ENCODE measurements around the gene OR4D1.
"Not testable (repeated sequence)": the region's sequence is repeated elsewhere in the genome, so short reads cannot be mapped to it uniquely, and the experiment has no call there.

The OR4D1 gene

DNA sequence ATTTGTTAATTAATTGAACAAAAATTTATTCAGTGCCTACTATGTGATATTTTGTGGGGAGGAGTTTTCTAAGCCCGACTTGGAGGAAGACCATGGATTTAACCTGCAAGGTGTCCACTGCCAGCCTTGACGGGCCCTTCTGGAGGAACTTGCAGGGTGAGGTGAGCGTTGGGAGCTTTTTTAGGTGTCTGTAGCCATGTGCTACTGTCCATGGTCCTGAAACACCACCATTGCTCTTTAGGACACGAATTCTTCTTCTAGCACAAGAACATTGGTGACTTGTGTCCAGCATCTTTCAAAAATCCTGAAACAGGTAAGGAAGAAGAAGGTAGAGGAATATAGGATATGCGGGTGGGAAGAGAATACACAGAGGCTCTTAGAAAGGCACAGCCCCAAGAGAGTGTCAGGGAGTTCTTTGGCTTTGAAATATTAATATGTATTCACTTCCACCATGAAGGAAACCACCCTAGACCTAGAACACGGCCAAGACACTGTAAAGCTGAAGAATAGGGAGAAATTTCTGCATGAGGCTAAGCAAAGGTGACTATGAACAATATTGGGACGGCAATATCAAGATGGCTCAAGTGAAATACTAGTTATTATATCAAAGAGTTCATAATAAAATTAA lies 27.9 kb upstream of the OR4D1 start:
- Histone ChIP-seq H3K36me3 (no peaks in the 10 kb centered on the region), H3K9me3 (ENCODE audit: severe bottlenecking) (no peaks in the 10 kb centered on the region), H3K4me3 (ENCODE audit: low read depth, low read length) (no peak overlapping the region), H3K27ac (no peak overlapping the region), H3K27me3 (ENCODE audit: insufficient read depth, low read depth, severe bottlenecking) (no peaks in the 10 kb centered on the region)
- no peak for DNase-seq
- TF ChIP-seq, protein P1, sequence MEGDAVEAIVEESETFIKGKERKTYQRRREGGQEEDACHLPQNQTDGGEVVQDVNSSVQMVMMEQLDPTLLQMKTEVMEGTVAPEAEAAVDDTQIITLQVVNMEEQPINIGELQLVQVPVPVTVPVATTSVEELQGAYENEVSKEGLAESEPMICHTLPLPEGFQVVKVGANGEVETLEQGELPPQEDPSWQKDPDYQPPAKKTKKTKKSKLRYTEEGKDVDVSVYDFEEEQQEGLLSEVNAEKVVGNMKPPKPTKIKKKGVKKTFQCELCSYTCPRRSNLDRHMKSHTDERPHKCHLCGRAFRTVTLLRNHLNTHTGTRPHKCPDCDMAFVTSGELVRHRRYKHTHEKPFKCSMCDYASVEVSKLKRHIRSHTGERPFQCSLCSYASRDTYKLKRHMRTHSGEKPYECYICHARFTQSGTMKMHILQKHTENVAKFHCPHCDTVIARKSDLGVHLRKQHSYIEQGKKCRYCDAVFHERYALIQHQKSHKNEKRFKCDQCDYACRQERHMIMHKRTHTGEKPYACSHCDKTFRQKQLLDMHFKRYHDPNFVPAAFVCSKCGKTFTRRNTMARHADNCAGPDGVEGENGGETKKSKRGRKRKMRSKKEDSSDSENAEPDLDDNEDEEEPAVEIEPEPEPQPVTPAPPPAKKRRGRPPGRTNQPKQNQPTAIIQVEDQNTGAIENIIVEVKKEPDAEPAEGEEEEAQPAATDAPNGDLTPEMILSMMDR (IDR thresholded peaks at IDR 0.05; ENCODE audit: low read depth, low read length), result no peak

DNA sequence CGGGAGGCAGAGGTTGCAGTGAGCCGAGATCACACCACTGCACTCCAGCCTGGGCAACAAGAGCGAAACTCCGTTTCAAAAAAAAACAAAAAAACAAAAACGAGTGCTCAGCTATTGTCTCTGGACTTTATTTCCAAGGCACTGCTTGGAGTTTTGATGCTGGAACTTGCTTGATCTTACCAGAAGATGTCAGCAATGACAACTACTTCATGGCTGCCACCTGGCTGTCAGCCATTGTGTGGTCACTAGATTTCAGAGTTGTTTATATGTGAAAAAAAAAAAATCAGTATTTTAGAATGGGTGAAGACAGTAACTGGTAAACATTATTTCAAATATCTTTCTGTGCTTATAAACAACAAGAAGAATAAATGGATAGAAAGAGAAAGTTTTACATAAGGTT lies 26.3 kb upstream of the OR4D1 start:
- peak; percentile 72 for DNase-seq
- TF ChIP-seq, protein P1 (IDR thresholded peaks at IDR 0.05; ENCODE audit: low read depth, low read length), result peak; percentile 80
- Histone ChIP-seq H3K27me3 (ENCODE audit: insufficient read depth, low read depth, severe bottlenecking) (no peaks in the 10 kb centered on the region), H3K9me3 (ENCODE audit: severe bottlenecking) (no peaks in the 10 kb centered on the region), H3K4me3 (ENCODE audit: low read depth, low read length) (no peak overlapping the region), H3K27ac (no peak overlapping the region), H3K36me3 (no peaks in the 10 kb centered on the region)

DNA sequence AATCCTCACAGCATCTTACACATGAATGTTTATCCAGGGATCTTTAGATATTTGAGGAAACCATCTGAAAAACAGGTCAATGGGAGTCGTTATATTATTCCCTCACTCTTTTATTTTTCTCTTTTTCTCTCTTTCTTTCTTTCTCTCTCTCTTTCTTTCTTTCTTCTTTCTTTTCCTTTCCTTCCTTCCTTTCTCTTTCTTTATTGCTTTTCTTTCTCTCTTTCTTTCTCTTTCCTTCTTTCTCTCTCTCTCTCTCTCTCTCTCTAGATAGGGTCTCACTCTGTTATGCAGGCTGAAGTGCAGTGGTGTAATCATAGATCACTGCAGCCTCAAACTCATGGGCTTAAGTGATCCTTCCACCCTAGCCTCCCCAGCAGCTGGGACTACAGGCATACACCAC lies 20.3 kb upstream of the OR4D1 start:
- TF ChIP-seq, protein P1 (IDR thresholded peaks at IDR 0.05; ENCODE audit: low read depth, low read length), result no peak
- Histone ChIP-seq H3K9me3 (ENCODE audit: severe bottlenecking) (no peaks in the 10 kb centered on the region), H3K36me3 (no peaks in the 10 kb centered on the region), H3K27me3 (ENCODE audit: insufficient read depth, low read depth, severe bottlenecking) (no peaks in the 10 kb centered on the region), H3K4me3 (ENCODE audit: low read depth, low read length) (no peak overlapping the region), H3K27ac (no peak overlapping the region)
- no peak for DNase-seq

DNA sequence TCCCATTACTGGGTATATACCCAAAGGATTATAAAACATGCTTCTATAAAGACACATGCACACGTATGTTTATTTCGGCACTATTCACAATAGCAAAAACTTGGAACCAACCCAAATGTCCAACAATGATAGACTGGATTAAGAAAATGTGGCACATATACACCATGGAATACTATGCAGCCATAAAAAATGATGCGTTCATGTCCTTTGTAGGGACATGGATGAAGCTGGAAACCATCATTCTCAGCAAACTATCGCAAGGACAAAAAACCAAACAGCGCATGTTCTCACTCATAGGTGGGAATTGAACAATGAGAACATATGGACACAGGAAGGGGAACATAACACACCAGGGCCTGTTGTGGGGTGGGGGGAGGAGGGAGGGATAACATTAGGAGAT lies 15.5 kb upstream of the OR4D1 start:
- H3K27me3 ChIP-seq (ENCODE audit: insufficient read depth, low read depth, severe bottlenecking); H3K9me3 ChIP-seq (ENCODE audit: severe bottlenecking); DNase-seq; H3K27ac ChIP-seq; H3K4me3 ChIP-seq (ENCODE audit: low read depth, low read length); H3K36me3 ChIP-seq: not testable (repeated sequence)

DNA sequence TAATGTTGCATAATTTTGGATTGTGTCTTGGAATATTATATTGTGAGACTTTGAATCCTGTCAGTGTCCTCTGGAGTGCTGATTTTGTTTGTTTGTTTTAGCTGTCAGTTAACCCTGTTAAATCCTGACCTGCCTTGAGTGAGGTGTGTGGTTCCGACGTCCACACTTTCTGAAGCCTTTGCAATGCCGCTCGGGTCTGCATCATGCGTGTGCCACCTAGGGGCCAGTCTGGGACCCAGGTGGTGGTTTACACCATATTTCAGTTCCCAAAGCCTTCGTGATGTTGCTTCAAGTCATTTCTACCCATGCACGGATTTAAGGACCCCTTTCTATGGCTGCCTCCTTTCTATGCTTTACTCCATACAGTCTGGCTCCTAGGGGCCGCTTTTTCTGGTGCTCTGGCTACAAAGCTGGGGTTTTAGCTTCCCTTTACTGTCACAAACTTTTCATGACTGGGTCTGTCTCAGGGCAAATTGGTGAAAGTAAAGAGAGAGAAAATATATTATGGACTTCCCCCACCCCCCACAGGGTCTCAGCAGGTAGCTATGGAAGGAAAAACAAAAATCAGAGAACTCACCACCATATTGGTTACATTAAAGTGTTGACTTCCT lies 11.4 kb upstream of the OR4D1 start:
- TF ChIP-seq, protein P1 (IDR thresholded peaks at IDR 0.05; ENCODE audit: low read depth, low read length), result peak; percentile 47
- Histone ChIP-seq H3K4me3 (ENCODE audit: low read depth, low read length) (no peak overlapping the region), H3K27ac (no peak overlapping the region), H3K27me3 (ENCODE audit: insufficient read depth, low read depth, severe bottlenecking) (no peaks in the 10 kb centered on the region), H3K9me3 (ENCODE audit: severe bottlenecking) (peaks cover 4% of the 10 kb centered on the region), H3K36me3 (no peaks in the 10 kb centered on the region)
- DNase-seq, result no peak

DNA sequence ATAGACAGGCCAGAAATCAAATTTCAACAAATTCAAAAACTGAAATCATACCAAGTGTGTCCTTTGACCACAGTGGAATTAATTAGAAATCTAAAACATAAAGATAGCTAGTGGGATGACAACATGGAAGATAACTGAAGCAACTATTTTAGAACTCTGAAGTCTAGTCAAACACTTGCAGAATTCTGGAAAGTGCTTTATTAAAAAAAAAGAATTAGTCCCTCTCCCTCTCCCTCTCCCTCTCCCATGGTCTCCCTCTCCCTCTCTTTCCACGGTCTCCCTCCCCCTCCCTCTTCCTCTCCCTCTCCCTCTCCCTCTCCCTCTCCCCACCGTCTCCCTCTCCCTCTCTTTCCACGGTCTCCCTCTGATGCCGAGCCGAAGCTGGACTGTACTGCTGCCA lies 6.7 kb upstream of the OR4D1 start:
- TF ChIP-seq, protein P1 (IDR thresholded peaks at IDR 0.05; ENCODE audit: low read depth, low read length), result no peak
- Histone ChIP-seq H3K27me3 (ENCODE audit: insufficient read depth, low read depth, severe bottlenecking) (no peaks in the 10 kb centered on the region), H3K36me3 (no peaks in the 10 kb centered on the region), H3K27ac (no peak overlapping the region), H3K9me3 (ENCODE audit: severe bottlenecking) (peaks cover 9% of the 10 kb centered on the region), H3K4me3 (ENCODE audit: low read depth, low read length) (no peak overlapping the region)
- no peak for DNase-seq

DNA sequence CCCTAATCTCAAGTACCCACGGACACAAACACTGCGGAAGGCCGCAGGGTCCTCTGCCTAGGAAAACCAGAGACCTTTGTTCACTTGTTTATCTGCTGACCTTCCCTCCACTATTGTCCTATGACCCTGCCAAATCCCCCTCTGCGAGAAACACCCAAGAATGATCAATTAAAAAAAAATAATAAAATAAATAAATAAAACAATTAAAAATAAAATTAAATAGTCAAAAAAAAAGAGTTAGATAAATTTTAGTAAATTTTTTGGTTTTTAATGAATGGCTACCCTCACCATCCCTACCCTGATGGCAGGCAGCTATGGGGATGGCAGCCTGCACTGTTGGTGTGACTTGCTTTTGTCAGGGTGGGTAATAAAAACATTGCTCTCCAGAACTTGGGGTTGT lies 4.8 kb upstream of the OR4D1 start:
- H3K36me3 ChIP-seq; H3K27me3 ChIP-seq (ENCODE audit: insufficient read depth, low read depth, severe bottlenecking); H3K4me3 ChIP-seq (ENCODE audit: low read depth, low read length); DNase-seq; H3K27ac ChIP-seq; H3K9me3 ChIP-seq (ENCODE audit: severe bottlenecking): not testable (repeated sequence)

All from WERI-Rb-1 (cell line).